Esophagus muscularis mucosa (tissue), 3 donors: ENCODE measurements around the gene ZWILCH.

ENCODE experiments used
- CTCF ChIP-seq, 3 experiments: fragments of 200-600 bp in 2 of 3; fragments of 450-650 bp in 1 of 3; sonication (generic) in 2 of 3; IDR thresholded peaks; one replicate each; pipeline ENCODE4 v1.5.1; 2017 to 2019; ENCODE audit warnings: antibody characterized with exemption in 3 of 3, mild to moderate bottlenecking in 2 of 3, moderate library complexity in 1 of 3
- POLR2A ChIP-seq: fragments of 450-650 bp; IDR thresholded peaks from one replicate; pipeline ENCODE4 v1.6.1; 2017; ENCODE audit warnings: antibody characterized with exemption, moderate library complexity, mild to moderate bottlenecking, low read depth
- POLR2AphosphoS5 ChIP-seq, 2 donors: sonication (generic); formaldehyde crosslinking; IDR thresholded peaks; one replicate each; pipeline ENCODE4 v1.6.1; 2017; ENCODE audit warnings: antibody characterized with exemption in 2 of 2

GRCh38 chr15:66498501-66499386, 6.4 kb upstream of the ZWILCH start:
- TF ChIP-seq POLR2A, result no peak
- TF ChIP-seq CTCF (IDR thresholded peaks at IDR 0.05), result peak in 2 of 3 experiments; percentile 34 to 35
- TF ChIP-seq POLR2AphosphoS5 (IDR thresholded peaks at IDR 0.05), result no peak
